ELF-1 (cell line): Measurements from ENCODE around the gene SLC38A7.
"Not testable (repeated sequence)": the region's sequence is repeated elsewhere in the genome, so short reads cannot be mapped to it uniquely, and the experiment has no call there.

Experiments used
- DNase-seq: peaks from one replicate; pipeline ENCODE4 v3.0.0-alpha.2; 2016; ENCODE audit warnings: low read depth, low spot score

Gene SLC38A7

GRCh38 chr16:58678716-58679115 lies 5.9 kb downstream of the SLC38A7 start:
- DNase-seq = no peak

- DNase-seq = no peak
Observed at GRCh38 chr16:58678269-58678668, 6.3 kb downstream of the SLC38A7 start.

GRCh38 chr16:58670946-58671583 lies 13.5 kb downstream of the SLC38A7 start:
- no peak for DNase-seq

- no peak for DNase-seq
Observed at GRCh38 chr16:58670177-58670576, 14.4 kb downstream of the SLC38A7 start.

- DNase-seq = no peak
Observed at GRCh38 chr16:58665200-58665599, 19.4 kb downstream of the SLC38A7 start.

GRCh38 chr16:58661199-58661830 lies 23.3 kb downstream of the SLC38A7 start:
- peak; percentile 68 for DNase-seq

GRCh38 chr16:58659911-58660310 lies 24.7 kb downstream of the SLC38A7 start:
- DNase-seq = not testable (repeated sequence)

- DNase-seq = no peak
Observed at GRCh38 chr16:58658796-58659211, 25.8 kb downstream of the SLC38A7 start.

- DNase-seq = no peak
Observed at GRCh38 chr16:58656899-58657298, 27.7 kb downstream of the SLC38A7 start.

GRCh38 chr16:58655215-58655596 lies 29.4 kb downstream of the SLC38A7 start:
- no peak for DNase-seq

- DNase-seq = no peak
Observed at GRCh38 chr16:58654560-58655214, 29.9 kb downstream of the SLC38A7 start.

- DNase-seq = peak; percentile 90
Observed at GRCh38 chr16:58652741-58653140, 31.8 kb downstream of the SLC38A7 start.

- DNase-seq = no peak
Observed at GRCh38 chr16:58651965-58652348, 32.6 kb downstream of the SLC38A7 start.

- no peak for DNase-seq
Observed at GRCh38 chr16:58649707-58650106, 34.9 kb downstream of the SLC38A7 start.

GRCh38 chr16:58647107-58647506 lies 37.5 kb downstream of the SLC38A7 start:
- DNase-seq = no peak

GRCh38 chr16:58644765-58645487 lies 39.6 kb downstream of the SLC38A7 start:
- DNase-seq = no peak

GRCh38 chr16:58644108-58644507 lies 40.5 kb downstream of the SLC38A7 start:
- DNase-seq = no peak

- DNase-seq = no peak
Observed at GRCh38 chr16:58640949-58641348, 43.6 kb downstream of the SLC38A7 start.

- DNase-seq = no peak
Observed at GRCh38 chr16:58639836-58640235, 44.7 kb downstream of the SLC38A7 start.

GRCh38 chr16:58639230-58639629 lies 45.3 kb downstream of the SLC38A7 start:
- DNase-seq = no peak

- peak; percentile 80 for DNase-seq
Observed at GRCh38 chr16:58638148-58639036, 46.2 kb downstream of the SLC38A7 start.
